Measurements from ENCODE around the gene CDKL1. TPM values are rescaled to one million over a fixed set of nuclear protein-coding genes. Genes with fewer than 3 reads are reported as not detected.
A peak's percentile ranks its signal among the peaks of the same experiment; 100 is the strongest.

The CDKL1 gene
- total and polyA plus RNA-seq, 8 donors, result 12.0 to 22.2 (median 17.3) TPM

- H3K27ac ChIP-seq, result no peak overlapping the region
- no peaks in the 10 kb centered on the region for H3K27me3 ChIP-seq
- DNase-seq (no peak), ATAC-seq (no peak)
- TF ChIP-seq CTCF (IDR thresholded peaks at IDR 0.05), result no peak
- intact Hi-C loops (cut with DNase I), result no loop called here
- no peaks in the 10 kb centered on the region for H3K9me3 ChIP-seq
- H3K4me1 ChIP-seq, result peaks cover 3 to 10% of the 10 kb centered on the region in 2 donors
- H3K4me3 ChIP-seq, result no peak overlapping the region
- no peaks in the 10 kb centered on the region for H3K36me3 ChIP-seq
These were observed 6.8 kb downstream of the CDKL1 start for GRCh38 chr14:50389668-50390441.

- ATAC-seq, result peak; percentile 75
- no peak for TF ChIP-seq CTCF (IDR thresholded peaks at IDR 0.05)
- intact Hi-C loops (cut with DNase I), result no loop called here
- Histone ChIP-seq H3K4me1 (peaks cover 0 to 3% of the 10 kb centered on the region in 2 donors), H3K36me3 (no peaks in the 10 kb centered on the region), H3K9me3 (no peaks in the 10 kb centered on the region), H3K4me3 (no peak overlapping the region), H3K27me3 (no peaks in the 10 kb centered on the region), H3K27ac (no peak overlapping the region)
- no peak for DNase-seq
These were observed 8.3 kb downstream of the CDKL1 start for GRCh38 chr14:50388256-50388931.

GRCh38 chr14:50387548-50387947, 9.1 kb downstream of the CDKL1 start:
- DNase-seq, result no peak
- no peak overlapping the region for H3K27ac ChIP-seq
- intact Hi-C loops (cut with DNase I), result no loop called here

GRCh38 chr14:50383618-50384225, 13.0 kb downstream of the CDKL1 start:
- no peaks in the 10 kb centered on the region for H3K9me3 ChIP-seq
- intact Hi-C loops (cut with DNase I), result no loop called here
- H3K27ac ChIP-seq, result no peak overlapping the region
- H3K4me1 ChIP-seq, result peaks cover 0 to 3% of the 10 kb centered on the region in 2 donors
- no peaks in the 10 kb centered on the region for H3K27me3 ChIP-seq
- DNase-seq (peak in 1 of 4 donors; percentile 41), ATAC-seq (peak; percentile 21)
- TF ChIP-seq CTCF (IDR thresholded peaks at IDR 0.05), result no peak
- H3K4me3 ChIP-seq, result no peak overlapping the region
- no peaks in the 10 kb centered on the region for H3K36me3 ChIP-seq

More at GRCh38 chr14:50387548-50387947, 9.1 kb downstream of the CDKL1 start:
- no peak for ATAC-seq
- H3K4me3 ChIP-seq, result no peak overlapping the region
- H3K9me3 ChIP-seq, result no peaks in the 10 kb centered on the region
- H3K27me3 ChIP-seq, result no peaks in the 10 kb centered on the region
- no peak for TF ChIP-seq CTCF (IDR thresholded peaks at IDR 0.05)
- peaks cover 0 to 3% of the 10 kb centered on the region in 2 donors for H3K4me1 ChIP-seq
- no peaks in the 10 kb centered on the region for H3K36me3 ChIP-seq

GRCh38 chr14:50381823-50382287, 14.8 kb downstream of the CDKL1 start:
- no peaks in the 10 kb centered on the region for H3K27me3 ChIP-seq
- ATAC-seq, result peak; percentile 45
- no peak overlapping the region for H3K4me3 ChIP-seq
- intact Hi-C loops (cut with DNase I), result no loop called here
- H3K27ac ChIP-seq, result no peak overlapping the region
- no peak for TF ChIP-seq CTCF (IDR thresholded peaks at IDR 0.05)
- no peaks in the 10 kb centered on the region for H3K4me1 ChIP-seq
- DNase-seq, result no peak
- no peaks in the 10 kb centered on the region for H3K36me3 ChIP-seq
- H3K9me3 ChIP-seq, result no peaks in the 10 kb centered on the region
